ENCODE data around the gene TTC39C.

The TTC39C gene

DNA sequence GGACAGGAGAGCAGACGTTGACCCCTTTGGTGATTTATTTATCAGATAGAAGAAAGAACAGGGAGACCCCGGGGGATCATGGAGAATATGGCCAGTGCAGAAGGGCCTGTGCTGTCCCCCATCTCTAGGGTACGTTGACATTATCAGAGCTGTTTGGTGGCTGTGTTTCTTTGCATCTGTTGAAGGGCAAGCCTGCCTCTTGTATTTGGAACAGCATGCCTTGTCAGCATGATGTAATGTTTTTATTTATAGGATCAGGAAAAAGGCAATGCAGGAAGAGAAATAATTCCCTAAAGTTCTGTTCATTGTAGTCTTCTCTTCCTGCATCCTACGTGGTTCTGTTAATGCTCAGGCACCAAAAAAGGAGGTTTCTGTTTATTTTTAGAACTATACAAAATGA lies 74.5 kb downstream of the TTC39C start:
- DNase-seq (ENCODE audit: low read depth): no peak

DNA sequence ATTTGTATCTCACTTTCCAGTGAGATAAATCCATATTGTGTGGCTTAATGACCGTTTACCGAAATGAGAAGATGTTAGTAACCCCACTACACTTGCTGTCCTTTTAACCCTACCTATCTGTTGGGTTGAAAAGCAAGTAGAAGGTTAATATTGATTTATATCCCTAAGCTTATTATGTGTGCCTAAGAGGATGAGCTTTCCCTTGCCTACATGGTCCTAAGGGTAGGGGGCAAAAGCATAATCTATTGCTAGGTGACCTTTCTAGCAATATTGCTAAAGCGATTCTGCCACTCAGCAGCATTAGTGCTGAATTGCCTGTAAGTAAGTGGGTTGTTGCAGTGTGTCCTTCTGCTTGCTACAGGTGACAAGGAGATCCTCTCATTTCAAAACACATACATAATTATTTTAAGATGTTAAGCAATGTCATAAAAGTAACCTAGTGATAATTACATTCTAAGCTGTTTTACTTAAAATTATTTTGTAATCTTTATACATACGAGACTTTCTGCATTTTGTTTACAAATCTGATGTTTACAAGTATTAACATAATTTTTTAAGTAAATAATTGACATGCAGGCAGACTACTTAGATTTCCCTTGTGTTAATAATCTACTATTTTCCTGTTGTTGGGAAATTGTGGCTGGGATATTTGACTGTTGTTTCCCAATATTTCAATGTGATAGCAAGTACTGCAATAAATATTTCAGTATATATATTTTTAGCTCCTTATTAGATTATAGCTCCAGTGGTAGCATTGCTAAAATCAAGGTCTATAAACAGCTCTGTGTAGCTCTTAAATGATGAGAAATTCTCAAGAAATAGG lies 75.2 kb downstream of the TTC39C start:
- DNase-seq (ENCODE audit: low read depth): no peak

DNA sequence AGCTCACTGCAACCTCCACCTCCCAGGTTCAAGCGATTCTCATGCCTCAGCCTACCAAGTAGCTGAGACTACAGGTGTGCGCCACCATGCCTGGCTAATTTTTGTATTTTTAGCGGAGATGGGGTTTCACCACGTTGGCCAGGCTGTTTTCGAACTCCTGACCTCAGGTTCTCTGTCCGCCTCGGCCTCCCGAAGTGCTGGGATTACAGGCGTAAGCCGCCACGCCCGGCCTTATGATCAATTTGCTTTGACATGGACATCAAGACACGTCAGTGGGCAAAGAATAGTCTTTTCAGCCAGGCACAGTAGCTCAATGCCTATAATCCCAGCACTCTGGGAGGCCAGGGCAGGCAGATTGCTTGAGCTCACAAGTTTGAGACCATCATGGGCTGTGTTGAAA lies 76.3 kb downstream of the TTC39C start:
- DNase-seq (ENCODE audit: low read depth): no peak

DNA sequence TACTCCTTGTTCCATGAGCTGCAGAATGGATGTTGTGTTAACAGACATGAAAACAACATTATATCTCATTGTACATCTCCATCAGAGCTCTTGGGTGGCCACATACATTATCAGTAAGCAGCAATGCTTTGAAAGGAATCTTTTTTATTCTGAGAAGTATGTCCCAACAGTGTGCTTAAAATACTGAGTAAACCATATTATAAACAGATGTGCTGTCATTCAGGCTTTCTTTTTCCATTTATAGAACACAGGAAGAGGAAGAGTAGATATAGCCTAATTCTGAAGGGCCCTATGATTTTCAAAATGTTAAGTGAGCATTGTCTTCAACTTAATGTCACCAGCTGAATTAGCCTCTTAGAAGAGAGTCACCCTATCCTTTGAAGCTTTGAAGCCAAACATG lies 80.0 kb downstream of the TTC39C start:
- no peak for DNase-seq (ENCODE audit: low read depth)

GRCh38 chr18:24095976-24096375 lies 81.4 kb downstream of the TTC39C start:
- DNase-seq (ENCODE audit: low read depth): no peak

DNA sequence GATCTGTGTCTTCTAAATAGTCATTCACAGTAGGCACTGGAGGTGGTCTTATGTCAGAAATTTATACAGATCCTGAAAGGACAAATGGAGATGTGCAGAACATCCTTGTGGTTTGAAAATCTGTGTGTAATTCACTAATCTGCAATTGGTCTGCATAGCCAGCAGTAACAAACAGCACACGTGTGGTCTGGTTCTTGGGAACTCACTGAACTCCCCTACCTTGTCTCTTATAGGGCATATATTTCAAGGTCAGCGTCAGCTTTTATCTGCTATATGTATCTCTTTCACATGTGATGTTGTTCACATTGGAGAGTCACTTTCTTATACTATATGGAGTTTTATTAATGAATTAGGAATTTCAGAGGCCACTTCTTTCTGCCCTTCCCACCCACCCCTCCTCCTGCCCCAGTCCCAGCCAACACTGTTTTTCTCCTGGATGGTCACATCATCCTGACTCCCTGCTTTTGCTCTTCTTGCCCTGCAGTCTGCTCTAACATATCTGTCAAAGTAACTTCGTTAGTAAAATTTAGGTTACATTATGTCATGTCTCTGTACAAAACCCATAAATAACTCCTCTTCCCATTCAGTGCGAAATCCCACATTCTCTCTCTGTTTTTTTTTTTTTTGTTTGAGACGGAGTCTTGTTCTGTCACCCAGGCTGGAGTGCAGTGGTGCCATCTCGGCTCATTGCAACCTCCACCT lies 88.9 kb downstream of the TTC39C start:
- no peak for DNase-seq (ENCODE audit: low read depth)

GRCh38 chr18:24104486-24104885 lies 89.9 kb downstream of the TTC39C start:
- DNase-seq (ENCODE audit: low read depth): no peak

GRCh38 chr18:24108641-24109040 lies 94.1 kb downstream of the TTC39C start:
- no peak for DNase-seq (ENCODE audit: low read depth)

- DNase-seq (ENCODE audit: low read depth): no peak
These were observed 97.4 kb downstream of the TTC39C start for GRCh38 chr18:24111936-24112335.

DNA sequence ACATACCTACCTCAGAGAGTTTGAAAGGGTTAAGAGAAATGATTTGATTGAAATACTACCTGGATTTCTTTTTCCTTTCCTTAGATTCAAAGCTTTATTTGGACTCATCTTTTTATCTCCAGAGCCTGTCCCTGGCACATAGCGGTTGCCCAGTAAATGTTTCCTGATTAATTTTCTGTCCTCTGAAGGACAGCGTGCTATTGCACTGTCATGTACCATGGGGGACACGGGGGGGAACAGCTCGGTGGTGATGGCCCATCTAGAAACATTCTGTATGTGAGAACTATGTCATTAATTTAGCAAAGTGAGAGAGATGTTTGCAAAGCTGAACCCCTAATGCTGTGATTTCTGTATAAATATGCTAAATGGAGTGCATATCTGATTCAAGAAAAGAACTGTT lies 97.9 kb downstream of the TTC39C start:
- DNase-seq (ENCODE audit: low read depth): no peak

- no peak for DNase-seq (ENCODE audit: low read depth)
These were observed 98.5 kb downstream of the TTC39C start for GRCh38 chr18:24112874-24113615.

DNA sequence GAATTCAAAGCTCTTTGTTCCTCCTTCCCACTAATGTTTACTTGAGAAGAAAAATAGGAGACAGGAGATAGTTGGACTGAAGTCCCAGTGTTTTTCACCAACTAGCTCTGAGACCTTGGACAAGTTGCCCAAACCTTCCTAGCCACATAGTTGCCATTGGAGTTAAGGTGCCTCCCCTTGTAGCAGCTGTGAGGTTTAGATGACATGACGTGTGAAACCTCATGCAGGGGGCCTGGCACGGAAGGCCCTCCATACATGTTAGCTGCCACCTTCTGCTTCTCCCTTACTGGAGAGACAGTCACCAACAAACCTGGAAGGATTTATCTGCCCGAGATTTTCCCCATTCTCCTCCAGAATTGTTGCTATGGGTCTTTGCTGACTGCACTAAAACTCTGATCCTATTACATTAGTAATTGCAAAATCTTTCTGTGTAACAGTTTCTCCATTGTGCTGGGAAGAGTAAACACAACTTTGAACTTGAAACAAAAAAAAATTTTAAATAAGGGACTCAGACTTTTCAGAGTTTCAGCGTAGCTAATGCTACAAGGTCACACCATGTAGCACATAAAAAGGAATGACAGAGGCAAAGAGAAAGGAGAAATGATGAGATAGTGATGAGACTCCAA lies 100.5 kb downstream of the TTC39C start:
- no peak for DNase-seq (ENCODE audit: low read depth)

GRCh38 chr18:24115628-24116027 lies 101.1 kb downstream of the TTC39C start:
- no peak for DNase-seq (ENCODE audit: low read depth)

DNA sequence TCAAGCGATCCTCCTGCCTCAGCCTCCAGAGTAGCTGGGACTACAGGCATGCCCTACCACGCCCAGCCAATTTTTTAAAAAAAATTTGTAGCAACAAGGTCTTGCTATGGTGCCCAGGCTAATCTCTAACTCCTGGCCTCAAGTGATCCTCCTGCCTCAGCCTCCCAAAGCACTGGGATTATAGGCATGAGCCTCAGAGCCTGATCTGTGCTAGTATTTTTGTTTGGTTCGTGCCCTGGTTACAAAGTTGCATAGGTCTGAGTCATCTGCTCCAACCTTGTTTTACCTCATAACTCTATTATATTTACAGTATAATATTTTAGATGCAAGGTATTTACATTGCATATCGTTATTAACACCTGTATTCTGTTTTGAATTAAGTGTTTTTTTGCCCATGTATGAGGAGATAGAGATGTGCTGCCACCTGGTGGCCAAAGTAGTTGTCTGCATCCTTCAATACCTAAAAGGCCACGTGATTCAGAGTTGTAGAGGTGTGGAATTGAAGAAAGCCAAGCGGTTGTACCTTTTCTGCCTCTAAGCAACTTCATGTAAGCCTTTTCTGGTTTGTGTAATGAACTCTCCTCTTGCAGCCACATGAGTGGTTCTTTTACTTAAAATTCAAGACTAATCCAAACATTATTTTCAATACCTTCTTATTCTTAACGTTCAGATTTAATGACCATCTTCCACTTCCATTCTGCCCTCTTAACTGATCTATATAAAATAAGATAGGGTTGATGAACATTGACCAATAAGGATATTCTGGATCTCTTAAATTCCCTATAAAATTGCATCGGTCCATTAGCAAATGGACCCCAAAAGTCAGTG lies 104.4 kb downstream of the TTC39C start:
- DNase-seq (ENCODE audit: low read depth): no peak

DNA sequence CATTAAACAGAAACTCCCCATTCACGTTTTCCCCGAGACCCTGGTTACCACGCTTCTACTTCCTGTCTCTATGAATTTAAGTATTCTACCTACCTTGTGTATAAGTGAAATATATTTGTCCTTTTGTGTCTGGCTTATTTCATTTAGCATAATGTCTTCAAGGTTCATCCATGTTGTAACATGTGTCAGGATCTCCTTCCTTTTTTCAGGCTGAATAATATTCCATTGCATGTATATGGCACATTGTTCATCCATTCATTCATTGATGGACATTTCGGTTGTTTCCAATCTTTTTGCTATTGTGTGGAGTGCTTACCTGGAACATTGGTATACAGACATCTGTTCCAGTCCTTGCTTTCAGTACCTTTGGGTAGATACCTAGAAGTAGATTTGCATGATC lies 106.1 kb downstream of the TTC39C start:
- no peak for DNase-seq (ENCODE audit: low read depth)

DNA sequence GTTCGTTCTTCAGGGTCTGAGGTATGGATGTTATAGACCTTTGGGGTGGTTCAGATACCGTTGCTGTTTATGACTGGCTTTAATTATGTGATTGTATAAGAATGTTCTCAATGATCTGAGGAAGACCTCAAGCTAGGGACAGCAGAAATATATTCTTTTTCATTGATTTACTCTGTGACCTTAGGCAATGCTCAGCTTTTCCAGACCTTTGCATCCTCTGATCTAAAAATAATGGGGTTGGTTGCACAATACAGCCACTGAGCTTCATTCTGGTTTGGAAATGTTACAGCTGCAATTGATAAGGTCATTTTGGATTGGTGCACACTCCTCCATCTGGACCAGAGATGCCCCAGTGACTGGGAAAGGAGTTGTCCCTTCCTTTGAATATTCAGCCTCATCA lies 107.1 kb downstream of the TTC39C start:
- no peak for DNase-seq (ENCODE audit: low read depth)

DNA sequence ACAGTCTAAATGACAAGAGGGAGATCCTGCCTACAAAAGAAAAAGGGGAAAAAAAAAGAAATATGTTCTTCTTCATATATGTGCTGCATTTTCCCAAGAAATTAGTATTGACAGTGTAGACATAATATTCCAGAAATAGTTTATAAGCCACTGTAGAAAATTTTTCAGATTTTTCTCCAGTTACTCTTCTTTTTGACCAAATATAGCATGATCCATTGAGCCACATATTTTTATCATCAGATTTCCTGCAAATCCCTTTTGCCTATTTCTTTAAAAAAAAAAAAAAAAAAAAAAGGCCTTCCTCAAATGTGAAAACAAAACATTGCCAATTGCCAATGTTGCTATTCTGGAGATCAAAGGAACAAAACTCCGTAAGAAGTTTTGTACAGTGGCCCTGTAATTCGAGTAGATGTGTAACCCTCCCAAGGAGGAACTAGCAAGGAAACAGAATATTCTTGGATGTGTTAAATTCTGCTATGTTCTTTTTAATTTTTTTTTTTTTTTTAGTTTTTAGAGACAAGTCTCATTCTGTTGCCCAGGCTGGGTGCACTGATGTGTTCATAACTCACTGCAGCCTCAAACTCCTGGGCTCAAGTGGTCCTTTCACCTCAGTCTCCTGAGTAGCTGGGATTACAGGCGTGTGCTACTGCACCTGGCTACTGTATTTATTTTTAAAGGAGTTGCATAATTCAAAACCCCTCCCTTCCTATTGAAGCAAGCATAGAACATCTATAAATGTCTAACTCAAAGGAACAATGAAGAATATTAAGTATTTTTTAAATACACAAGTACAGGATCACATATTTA lies 111.8 kb downstream of the TTC39C start:
- no peak for DNase-seq (ENCODE audit: low read depth)

GRCh38 chr18:24127735-24128134 lies 113.2 kb downstream of the TTC39C start:
- no peak for DNase-seq (ENCODE audit: low read depth)

- no peak for DNase-seq (ENCODE audit: low read depth)
These were observed 114.1 kb downstream of the TTC39C start for GRCh38 chr18:24128700-24129099.

- DNase-seq (ENCODE audit: low read depth): no peak
These were observed 115.9 kb downstream of the TTC39C start for GRCh38 chr18:24130494-24130893.

- DNase-seq (ENCODE audit: low read depth): no peak
These were observed 122.4 kb downstream of the TTC39C start for GRCh38 chr18:24136967-24137373.
